Measurements from ENCODE around the gene EFTUD2. TPM values are rescaled to one million over a fixed set of nuclear protein-coding genes. Genes with fewer than 3 reads are reported as not detected.
A peak's percentile ranks its signal among the peaks of the same experiment; 100 is the strongest.

The EFTUD2 gene
- polyA plus RNA-seq, 12 donors, result 59.8 to 132 (median 68.8) TPM; not detected in 1

DNA sequence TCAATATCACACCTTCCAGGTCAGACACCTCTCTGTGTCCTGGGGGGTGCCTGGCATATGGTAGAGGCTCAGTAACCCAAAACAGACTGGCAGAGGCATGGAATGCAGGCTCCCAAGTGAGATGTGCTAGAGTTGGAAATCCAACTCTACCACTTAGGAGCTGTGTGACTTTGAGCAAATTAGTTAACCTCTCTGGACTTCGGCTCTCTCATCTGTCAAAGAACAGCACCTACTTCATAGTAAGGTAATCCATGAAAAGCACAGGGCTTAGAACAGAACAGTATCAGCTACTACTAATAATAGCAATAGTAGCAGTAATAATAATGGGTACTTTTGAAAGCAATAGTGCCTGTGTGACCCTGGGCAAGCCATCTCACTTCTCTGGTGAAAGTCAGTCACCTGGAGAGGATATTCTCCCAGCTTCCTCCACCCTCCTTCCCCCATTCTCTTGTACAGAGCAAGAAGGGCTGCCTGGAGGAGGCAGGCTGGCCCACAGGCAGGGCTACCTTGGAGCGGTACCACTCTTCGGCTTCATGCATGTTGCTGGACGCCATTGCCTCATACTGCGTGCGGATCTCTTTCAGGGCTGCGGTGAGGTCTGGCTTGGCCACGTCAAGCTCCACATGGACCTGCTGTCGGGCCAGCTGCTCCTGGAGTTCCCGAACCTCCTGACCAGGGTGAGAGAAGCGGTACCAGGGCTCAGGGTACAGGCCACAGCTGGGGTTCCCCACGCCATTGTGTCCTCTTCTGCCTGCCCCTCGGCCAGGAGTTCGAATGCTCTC is 13.7 kb upstream of the EFTUD2 start:
- DNase-seq, result no peak

DNA sequence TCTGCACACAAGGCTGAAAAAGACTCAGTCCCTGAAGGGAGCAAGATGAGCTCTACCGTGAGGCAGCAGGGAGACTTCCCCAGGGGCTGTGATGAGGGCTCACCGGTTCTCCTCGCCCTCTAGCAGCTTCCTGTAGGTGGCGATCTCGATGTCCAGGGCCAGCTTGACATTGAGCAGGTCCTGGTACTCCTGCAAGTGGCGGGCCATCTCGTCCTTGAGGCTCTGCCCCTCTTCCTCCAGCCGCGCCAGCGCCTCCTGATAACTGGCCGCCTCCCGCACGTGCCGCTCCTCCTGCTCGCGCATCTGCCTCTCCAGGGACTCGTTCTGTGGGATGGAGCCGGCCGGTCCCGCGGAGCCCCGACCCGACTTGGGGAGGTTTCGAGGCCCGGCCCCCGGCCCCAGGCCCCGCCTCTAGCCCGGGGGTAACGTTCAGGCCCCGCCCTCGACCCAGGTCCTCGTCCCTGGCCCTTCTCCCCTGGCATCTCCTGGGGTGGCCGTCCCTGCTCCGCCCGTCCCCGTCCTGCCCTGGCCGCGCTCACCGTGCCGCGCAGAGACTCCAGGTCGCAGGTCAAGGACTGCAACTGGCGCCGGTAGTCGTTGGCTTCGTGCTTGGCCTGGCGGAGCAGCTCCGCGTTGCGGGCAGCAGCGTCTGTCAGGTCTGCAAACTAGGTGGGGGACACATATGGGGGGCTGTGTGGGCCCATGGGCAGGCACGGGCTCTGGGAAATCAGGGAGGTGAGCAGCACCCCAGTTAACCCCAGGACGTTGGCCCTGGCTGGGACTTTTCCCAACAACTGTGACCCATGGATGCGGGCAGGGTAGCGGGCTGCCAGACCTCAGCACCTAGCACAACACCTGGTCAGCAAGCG is 12.1 kb upstream of the EFTUD2 start:
- no peak for DNase-seq

DNA sequence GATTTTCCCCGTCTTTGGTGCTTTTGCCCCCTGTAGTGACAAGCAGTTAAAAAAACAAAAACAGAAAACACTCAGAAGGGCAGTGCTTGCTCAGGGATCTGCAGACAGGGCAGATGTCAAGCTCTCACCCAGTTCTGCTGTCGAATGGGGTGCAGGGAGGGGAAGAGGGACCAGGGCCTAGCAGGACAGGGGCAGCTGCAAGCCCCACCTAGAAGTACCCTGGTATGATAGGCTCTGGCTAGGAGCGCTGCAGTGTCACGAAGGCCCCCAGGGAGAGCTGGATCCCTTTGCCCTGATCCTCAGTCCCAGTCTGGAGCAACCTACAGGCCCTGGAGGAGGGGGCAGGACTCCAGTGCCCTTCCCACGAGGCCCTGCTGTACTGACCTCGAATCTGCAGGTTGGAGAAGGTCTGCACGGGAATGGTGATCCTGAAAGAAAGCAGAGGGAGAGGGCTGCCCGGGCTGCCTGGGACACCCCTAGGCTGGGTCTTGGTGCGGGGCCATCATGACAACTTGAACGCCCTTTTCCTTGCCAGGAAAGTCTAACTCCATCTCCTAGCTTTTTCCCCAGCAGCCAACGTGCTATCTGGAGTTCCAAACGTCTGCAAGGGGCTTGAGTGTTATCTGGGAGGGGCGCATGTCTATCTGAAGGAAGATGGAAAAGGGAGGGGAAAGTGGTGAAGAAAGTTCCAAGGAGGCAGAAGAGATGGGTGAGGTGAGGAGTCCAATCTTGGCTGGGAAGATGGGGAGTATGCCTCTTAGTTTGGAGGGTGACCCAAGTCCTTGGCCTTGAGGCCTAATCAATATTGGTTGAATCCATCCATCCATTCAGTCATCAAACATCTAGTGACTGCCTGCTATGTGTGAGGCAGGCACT is 11.2 kb upstream of the EFTUD2 start:
- DNase-seq, result no peak

DNA sequence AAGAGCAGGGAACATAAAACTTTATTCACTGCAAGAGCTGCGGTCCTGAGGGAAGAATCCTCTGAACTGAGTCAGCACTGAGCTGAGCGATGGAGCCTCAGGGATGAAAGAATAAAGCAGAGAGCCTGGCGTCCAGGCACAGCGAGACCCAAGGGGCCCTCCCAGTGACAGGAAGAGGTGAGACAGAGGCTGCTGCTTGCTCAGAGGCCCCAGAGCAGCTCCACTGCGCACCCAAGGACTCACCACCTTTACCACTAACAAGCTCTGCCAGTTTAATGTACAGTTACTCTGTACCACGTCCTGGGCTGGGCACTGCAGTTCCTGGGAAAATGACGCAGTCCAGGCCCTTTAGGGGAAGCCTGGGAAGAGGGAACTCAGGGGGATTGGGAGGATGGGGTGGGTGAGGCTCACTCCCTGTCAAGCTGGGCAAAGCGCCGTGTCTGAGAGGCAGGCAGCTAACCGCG is 10.5 kb upstream of the EFTUD2 start:
- no peak for DNase-seq

DNA sequence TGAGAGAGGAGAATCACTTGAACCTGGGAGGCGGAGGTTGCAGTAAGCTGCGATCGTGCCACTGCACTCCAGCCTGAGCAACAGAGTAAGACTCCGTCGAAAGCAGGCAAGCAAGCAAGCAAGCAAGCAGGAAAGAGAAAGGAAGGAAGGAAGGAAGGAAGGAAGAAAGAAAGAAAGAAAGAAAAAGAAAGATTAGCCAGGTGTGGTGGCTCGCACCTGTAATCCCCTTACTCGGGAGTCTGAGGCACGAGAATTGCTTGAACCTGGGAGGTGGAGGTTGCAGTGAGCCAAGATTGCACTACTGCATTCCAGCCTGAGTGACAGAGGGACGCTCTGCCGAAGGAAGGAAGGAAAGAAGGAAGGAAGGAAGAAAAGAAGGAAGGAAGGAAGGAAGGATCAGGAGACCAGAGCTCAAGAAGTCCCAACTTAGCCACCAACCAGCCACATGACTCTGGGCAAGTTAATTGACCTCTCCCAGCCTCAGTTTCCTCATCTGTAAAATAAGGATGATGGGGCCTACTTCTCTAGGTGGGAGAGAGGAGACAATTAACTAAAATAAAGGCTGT is 9.6 kb upstream of the EFTUD2 start:
- DNase-seq, result no peak

DNA sequence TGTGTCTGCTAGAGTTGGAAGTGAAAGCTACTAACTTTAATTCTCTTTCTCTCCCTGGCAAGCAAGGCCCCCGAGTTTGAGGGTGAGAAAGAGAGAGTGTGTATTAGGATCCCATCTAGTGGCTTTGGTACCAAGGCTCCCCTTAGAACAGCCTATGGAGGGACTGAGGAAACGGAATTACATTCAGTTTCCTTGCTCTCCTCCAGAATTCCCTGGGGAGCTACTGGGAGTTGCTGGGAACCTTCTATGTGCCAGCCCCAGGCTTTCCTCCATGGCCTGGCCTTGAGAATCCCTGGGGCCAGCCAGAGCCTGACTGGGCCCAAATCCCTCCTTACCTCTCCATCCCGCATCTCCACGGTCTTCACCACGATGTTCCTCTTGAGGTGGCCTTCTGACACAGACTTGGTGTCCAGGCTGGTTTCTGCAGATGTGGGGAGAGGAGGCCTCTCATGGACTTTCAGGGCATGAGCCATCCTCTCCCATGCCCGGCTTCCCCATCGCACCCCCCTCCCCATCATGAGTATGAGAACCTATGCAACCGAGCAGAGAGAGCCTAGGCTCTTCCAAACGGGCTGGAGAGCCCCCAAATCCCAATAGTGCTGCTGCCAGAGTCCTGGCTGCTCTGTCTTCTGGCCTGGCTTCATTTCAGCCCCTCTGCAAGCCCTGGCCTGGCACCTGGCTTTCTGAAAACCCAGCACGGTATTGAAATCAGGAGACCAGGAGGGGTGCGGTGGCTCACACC is 8.7 kb upstream of the EFTUD2 start:
- no peak for DNase-seq

DNA sequence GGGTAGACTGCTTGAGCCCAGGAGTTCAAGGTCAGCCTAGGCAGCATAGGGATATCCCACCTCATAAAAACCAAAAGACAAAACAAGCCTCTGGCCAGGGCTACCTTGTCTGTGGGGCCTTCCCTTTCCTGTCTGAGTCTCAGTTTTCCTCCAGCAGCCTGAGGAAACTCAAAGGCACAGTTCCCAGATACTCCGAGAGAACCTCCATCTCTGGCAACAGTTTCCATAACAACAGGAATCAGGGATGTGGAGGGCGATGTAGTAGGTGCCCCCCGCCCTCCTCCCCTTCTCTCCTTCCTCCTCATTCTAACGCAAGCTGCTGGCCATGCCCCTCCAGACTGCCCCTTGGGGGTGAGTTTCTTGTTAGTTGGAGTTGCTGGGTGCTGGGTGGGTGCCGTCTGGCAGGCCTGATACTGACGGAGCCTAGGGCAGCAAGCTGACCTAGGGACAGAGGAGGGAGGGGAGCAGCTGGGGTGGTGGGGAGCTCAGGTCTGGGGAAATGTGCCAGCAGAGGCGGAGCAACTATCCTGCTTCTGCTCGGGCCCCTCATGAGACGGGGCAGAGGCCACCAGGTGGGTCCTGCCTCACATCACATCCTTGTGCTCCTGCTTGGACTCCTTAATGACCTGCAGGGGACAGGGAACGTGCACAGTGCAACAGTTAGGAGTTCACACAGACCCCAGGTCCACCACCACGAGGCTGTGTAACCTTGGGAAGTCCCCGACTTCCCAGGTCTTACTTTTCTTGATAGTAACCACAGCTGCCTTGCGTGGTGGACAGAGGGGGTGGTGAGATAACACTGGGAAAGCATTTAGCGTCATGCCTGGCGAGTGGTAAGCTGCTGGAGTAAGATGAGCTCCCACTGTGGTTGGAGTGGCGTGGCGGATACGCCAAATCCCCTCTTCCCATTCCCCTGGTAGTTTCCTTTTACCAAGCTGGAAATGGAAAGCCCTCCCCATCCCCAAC is 7.8 kb upstream of the EFTUD2 start:
- no peak for DNase-seq

DNA sequence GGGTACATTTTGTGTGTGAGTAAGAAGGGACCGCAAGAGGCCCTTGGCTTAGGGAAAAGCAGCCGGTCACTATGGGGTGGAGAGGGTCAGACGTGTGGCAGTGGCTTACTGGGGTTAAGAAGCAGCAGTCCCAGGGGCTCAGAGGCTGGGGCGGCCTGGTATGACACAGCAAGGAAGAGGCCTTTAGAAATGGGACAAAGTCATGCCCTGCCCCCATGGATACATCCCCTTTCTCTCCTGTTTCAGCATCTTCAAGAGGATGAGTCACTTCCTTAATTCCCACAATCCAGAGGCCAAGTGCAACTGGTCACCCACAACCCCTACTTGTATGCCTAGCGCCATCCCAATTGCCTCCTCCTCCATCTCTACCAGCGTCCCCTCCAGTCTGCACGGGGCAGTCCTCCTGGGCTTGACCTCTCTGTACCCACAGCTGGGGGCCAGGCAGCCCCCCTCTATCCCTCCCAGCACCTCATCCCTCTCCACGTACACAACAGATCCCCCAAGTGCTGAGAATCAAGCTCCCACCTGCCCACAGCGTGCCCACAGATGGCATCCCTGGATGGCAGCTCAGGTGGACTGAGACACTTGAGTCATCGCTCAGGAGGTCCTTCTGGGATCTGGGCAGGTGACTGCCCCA is 6.9 kb upstream of the EFTUD2 start:
- DNase-seq, result no peak

DNA sequence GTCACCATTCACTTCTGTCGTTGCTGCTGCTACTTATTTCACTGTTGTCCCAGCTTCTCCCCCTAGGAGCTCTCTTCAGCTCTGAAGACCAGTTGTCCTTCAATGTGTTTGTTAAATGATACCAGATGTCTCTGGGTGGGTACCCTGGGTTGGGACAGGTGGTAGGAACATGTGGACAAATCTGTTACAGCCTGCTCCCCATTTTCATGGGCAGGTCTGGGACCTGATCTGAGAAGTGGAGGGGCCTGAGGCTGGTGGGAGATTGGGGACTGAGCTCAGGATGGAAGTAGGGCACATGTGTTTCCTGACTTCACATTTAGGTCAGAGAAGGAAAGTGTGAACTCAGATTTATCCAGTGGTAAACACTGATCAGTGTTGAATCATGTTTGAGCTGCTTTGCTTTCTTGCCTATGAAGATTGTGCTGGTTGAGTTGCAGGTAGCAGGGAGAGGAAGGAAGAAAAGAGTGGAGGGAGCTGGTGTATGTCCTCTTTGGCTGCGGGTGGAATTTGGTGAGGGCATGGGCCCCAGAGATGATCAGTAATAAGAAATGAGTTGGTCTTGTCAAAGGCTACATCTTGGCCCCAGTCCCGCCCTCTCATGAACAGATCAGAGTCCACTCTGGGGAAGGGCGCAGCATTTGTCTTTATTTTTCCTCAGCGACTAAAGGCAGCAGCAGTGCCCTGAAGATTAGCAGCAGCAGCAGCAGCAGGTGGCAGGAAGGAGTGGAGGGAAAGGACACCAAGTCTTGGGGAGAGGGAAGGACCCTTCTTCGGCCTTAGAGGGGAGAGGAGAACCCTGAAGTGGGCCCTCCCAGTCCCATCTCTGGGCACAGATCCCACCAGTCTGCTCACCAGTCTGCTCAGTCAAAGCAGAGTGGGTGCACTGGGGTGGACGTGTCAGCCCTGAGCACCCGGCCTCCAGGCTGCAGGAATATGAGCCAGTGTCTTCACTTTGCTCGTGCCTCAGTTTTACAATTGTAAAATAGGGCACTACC is 6.1 kb upstream of the EFTUD2 start:
- DNase-seq, result no peak

DNA sequence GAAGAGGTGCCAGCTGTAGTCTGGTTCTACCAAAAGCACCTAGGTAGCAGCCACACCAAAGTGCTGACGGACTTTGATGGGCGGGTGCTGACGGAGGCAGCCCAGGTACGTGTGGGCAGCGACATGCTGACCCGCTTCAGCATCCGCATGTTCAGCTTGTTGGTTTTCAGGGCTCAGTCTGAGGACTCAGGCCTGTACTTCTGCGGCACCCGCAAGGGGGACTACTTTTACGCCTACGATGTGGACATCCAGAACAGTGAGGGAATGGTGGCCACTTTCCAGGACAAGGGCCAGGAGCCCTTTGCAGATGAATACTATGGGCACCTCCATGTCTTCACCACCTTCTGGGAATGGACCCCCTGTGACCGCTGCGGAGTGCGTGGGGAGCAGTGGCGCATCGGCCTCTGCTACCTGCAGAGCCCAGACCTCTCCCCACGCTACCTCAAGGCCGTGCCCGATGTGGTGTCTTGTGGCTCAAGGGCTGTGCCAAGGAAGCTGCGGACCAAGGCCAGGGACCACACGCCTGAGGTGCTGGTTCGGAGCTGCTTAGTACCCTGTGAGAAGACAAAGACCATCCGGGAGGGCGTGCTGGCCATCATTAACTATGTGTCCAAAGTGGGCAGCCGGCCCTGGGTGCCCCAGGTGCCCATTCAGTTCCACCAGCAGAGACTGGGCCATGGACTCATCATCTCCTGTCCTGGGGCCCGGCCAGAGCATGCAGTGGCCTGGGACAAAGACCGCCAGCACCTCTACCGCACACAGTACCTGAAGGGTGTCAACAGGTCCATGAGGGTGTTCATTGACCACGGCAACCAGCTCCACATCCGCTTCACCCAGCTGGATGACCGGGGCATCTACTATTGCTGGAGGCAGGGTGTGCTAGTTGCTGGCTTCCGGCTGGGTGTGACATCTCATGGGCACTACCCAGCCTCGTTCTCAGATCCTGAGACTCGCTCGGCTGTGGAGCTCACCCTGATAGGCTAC is 5.0 kb upstream of the EFTUD2 start:
- no peak for DNase-seq

DNA sequence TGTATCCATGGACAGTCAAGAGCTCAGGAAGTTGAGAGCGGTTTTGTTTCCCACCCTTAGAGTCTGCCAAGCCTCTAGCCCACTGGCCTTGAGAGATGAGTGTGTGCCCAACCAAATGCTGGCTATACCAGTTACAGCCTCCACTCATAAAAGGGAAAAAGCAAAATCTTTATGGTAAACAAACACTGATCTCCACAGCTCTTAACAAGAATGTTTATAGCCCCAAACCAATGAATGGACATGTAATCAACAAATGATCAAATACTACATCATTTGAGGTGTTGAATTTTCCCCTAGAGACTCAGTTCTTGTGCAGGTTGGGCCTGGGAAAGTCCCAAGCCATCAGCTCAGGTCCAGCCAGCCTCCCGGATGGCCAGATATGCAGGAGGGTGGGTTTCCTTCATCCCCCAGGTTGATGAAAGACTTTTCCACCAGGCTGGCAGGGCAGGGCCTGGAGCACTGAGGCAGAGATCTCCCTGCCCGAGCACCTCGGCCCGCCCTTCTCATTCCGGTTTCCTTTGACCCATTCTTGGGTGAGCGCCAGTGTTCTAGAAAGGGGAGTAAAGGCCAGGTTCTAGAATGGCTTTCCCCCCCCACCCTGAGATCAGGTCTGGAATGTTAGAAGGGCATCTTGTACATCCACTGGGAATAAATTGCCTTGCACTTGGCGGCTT is 3.9 kb upstream of the EFTUD2 start:
- no peak for DNase-seq

DNA sequence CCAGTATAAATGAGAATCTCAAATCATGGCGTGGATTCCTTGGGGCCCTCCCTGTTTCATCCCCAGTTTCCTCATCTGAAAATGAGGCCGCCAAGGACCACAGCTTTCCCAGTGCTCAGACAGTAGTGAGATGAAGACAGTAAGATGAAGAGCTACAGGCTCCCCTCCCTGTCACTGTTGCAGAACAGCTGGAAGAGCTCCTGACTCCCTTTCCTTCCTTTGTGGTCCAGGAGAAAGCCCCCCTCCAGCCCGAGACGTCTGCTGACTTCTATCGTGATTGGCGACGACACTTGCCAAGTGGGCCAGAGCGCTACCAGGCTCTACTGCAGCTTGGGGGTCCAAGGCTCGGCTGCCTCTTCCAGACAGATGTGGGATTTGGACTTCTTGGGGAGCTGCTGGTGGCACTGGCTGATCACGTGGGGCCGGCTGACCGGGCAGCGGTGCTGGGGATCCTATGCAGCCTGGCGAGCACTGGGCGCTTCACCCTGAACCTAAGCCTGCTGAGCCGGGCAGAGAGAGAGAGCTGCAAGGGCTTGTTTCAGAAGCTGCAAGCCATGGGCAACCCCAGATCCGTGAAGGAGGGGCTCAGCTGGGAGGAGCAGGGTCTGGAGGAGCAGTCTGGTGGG is 3.0 kb upstream of the EFTUD2 start:
- no peak for DNase-seq

DNA sequence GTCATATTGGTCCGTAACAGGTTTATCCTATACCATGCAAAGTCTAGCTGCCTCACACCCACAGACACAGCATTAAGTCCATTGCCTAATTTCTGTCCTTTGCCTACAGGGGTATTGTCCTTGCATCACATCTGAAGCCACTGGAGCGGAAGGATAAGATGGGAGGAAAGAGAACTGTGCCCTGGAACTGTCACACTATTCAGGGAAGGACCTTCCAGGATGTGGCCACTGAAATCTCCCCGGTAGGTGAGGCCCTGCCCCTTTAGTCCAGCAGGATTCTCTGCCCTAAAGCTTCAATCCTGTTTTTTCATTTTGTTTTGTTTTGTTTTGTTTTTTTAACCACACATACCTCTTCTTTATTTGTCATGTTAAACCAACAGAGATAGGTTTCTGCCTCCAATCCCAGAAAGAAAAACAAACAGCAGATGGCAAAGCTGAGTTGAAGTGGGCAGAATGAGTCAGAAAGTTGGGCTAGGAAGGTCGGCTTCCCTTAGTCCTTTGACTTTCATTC is 2.2 kb upstream of the EFTUD2 start:
- DNase-seq, result no peak

DNA sequence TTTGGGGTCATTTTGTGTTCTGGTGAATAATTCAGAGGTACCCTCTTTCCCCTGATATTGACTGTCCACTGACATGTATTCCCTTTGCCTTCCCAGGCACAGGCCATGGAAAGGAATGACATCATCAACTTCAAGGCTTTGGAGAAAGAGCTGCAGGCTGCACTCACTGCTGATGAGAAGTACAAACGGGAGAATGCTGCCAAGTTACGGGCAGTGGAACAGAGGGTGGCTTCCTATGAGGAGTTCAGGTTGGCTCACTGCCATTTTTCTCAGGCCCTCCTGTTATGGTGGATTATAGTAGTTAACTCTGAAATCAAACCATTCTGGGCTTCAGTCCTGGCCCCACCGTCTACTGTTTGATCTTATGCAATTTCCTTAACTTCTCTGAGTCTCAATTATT is 1.6 kb upstream of the EFTUD2 start:
- DNase-seq, result peak; percentile 43

DNA sequence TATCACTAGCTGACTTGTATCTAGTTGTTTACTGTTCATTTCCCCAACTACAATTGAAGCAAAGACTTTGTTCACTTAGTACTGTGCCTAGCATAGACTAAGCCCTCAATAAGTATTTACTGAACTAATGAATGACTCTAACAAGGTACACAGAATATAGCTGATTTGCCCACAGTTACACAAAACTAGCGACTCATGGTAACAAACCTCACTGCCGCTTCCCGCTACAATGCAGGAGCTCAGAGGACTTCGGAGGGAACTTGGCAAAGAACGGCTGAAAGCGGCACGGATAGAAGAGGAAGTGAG is 524 bp downstream of the EFTUD2 start:
- no peak for DNase-seq

DNA sequence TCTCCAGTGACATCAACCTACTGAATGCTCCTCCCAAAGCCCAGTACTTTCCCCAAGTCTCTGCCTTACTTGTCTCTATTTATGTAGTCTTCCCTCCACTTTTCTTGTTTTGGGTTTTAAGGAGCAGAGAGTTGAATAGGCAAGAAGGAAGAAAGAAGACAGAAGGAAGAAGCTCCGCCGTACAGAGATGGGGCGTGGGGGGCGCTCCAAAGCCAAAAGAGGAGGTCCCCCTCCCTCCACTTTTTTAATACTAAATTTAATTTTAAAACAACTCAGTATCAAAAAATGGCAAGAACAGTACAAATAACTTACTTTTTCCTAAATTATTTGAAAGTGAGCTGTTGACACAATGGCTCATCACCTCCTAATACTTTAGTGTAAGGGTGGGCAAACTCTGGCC is 4.6 kb downstream of the EFTUD2 start:
- DNase-seq, result no peak
